Activated T-helper 9 cell treated with anti-CD3 and anti-CD28 coated beads, Interleukin-2, amount 50 U/mL, for 16 hours (primary cell): Measurements from ENCODE around the gene NME7.
"Not testable (repeated sequence)": the region's sequence is repeated elsewhere in the genome, so short reads cannot be mapped to it uniquely, and the experiment has no call there.

Source experiments
- DNase-seq: peaks from one replicate; pipeline ENCODE4 v3.0.0-alpha.2; 2020; ENCODE audit warnings: low read depth

The NME7 gene, protein sequence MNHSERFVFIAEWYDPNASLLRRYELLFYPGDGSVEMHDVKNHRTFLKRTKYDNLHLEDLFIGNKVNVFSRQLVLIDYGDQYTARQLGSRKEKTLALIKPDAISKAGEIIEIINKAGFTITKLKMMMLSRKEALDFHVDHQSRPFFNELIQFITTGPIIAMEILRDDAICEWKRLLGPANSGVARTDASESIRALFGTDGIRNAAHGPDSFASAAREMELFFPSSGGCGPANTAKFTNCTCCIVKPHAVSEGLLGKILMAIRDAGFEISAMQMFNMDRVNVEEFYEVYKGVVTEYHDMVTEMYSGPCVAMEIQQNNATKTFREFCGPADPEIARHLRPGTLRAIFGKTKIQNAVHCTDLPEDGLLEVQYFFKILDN

DNA sequence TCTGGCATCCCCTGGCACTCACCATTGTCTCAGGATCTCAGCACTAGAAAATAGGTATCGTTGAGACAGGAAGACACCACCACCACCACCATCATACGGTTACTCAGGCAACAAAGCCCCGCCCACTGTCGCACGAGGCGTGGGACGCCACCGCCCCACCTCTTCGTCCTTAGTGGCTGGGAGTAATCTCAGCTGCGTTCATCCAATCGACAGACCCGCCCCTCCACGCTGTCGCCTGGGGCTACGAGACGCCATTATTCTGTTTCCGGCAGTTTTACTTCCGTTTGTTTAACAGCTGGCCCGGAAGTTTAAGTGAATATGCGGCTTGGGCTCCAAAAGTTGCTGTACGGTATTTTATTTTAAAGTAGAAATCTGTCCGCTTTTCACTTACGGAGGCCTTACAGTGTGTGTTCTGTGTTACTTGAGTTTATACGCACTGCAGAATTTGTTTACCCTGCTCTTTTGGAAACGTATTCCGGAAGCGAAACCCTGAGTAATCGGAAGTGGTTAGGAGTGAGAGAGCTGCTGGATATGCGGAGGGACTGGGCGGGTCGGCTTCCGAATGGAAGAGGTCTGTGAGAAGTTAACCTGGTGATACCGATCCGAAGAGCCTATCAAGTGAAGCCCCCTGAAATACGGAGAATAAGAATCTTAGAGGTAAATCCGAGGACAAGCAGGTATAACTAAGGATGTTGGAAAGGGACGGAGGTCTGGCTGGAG lies at the start of gene NME7, which contains the start of gene BLZF1:
Gene NME7, minus strand, starts transcription at position 112 of the 720 bp plus-strand sequence. Its CDS starts 87 bp downstream, at position 25.
Gene BLZF1, plus strand, starts transcription at position 510 of the 720 bp plus-strand sequence. CDS start 1,328 bp downstream, outside the sequence.
- DNase-seq: peak; percentile 98

DNA sequence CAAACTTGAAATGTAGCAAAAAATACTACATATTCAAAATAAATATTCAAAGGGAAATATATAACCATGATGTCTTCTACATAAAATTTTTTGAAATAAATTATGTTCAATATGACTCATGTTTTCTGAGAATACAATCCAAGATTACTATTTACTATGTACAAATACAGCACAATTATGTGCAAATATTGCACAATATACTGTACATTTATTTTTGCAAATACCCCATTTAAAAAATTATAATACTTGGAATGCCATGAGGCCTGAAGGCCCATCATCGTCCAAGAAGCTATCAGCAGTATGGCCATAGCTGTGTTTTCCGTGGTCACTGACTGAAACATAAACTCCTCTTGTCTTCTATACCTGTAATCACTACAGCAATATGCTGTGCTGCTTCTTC lies 47.4 kb upstream of the NME7 start:
- no peak for DNase-seq

DNA sequence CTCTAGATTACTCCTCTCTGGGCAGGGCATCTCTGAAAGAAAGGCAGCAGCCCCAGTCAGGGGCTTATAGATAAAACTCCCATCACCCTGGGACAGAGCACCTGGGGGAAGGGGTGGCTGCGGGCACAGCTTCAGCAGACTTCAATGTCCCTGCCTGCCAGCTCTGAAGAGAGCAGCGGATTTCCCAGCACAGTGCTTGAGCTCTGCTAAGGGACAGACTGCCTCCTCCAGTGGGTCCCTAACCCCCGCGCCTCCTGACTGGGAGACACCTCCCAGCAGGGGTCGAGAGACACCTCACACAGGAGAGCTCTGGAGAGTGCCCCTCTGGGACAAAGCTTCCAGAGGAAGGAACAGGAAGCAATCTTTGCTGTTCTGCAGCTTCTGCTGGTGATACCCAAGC lies 40.7 kb upstream of the NME7 start:
- DNase-seq: not testable (repeated sequence)

DNA sequence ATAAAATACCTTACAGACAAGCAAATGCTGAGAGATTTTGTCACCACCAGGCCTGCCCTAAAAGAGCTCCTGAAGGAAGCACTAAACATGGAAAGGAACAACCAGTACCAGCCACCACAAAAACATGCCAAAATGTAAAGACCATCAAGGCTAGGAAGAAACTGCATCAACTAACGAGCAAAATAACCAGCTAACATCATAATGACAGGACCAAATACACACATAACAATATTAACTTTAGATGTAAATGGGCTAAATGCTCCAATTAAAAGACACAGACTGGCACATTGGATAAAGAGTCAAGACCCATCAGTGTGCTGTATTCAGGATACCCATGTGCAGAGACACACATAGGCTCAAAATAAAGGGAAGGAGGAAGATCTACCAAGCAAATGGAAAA lies 35.0 kb upstream of the NME7 start:
- DNase-seq: not testable (repeated sequence)

DNA sequence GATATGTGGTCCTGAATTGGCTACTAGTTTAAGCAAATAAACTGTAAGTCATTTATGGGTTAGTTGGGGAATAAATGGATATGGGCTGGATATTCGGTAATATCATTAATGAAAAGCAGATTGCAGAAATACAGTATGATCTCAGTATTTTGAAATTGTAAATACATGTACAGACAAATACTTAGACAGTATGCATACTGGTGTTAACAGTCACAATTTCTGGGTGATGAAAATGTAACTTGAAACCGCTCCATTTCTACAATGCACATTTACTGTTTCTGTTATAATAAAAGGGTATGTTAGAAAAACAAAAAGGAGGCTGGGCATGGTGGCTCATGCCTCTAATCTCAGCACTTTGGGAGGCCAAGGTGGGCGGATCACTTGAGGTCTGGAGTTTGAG lies 28.4 kb upstream of the NME7 start:
- no peak for DNase-seq

DNA sequence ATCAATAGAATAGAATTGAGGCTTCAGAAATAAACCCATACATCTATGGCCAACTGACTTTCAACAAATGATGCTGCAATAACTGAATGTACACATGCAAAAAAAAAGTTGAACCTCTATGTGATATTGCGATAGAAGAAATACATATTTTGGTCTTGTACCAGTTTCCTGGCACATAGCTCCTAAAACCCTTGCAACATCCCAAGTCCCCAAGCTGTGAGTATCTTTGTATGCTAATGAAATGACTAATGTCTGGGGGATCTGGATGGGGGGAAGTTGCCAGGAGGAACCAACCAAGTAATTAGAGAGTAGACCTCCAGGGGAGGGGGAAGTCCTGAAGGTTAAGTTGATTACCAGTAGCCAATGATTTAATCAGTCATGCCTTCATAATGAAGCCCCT lies 24.8 kb upstream of the NME7 start:
- no peak for DNase-seq

DNA sequence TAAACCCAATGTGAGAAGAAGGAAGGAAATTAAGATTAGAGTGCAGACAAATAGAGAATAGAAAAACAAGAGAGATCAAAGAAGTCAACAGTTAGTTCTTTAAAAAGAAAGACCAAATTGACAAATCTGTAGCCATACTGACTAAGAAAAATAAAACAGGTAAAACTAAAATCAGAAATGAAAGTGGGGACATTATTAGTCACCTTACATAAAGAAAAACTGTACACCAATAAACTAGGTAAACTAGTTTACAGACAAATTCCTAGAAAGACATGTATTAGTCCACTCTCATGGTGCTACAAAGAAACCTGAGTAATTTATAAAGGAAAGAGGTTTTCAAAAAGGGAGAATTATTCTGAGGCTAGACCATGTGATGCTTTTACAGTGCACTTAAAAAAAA lies 22.7 kb upstream of the NME7 start:
- DNase-seq: no peak

DNA sequence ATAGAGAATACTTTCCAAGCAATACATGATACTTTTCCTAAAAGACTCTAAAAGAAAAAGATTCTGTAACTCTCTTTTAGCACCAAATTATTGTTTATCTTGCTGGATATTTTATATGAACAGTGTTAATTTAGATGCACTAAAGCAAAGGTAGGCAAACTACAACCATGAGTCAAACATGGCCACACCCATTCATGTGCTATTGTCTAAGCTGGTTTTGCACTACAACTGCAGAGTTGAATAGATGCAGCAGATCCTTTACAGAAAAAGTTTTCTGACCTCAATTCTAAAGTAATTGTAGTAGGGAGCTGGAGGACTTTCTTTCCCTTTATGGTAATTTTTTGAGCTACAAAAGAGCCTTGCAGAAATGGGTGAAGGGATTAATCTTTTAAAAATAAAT lies 19.8 kb upstream of the NME7 start:
- DNase-seq: no peak

DNA sequence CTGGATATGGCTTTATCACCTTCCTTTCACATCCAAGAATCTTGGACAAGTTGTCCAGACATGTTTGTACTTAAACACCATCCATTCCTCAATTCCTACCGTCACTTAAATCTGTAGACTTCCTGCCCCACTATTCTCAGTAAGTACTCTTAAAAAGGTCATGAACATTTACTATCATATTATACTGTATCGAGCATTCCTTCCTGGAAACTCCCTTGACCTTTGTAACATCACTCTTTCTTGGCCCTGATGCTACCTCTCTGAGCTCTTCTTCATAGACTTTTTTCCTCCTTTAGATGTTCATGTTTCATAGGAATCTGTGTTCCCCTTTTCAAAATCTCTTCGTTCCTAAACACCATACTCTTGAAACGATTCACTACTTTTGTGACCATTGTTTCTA lies 15.9 kb upstream of the NME7 start:
- no peak for DNase-seq

DNA sequence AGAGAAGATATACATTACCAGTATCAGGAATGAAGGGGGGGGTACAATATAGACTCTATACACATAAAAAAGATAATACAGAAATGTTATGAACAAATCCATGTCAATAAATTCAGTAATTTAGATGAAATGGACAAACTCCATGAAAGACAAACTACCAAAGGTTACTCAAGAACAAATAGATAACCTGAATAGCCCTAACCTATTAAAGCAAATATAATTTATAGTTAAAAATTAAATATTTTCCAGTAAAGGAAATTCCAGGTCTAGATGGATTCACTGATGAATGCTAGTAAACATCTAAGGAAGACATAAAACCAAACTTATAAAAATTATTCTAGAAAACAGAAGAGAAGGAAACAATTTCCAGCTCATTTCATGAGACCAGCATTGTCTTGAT lies 13.6 kb upstream of the NME7 start:
- DNase-seq: no peak

DNA sequence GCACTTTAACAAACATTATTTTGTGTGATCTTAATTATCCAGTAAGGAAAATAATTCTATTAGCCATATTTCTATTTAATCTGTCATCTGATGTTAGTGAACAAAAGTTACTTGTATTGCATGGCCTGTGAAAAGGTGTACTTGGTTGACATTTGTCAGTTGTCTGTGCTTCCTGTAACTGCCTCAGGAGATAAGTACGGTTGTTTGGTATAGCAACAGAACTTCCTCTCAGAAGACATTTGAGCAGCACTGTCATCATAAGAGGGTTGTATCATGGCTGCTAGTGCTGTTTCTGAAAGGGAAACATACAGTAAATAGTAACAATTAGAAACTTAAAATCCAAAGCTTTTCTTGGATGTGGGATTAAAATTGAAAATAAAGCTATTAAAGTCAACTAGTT lies 3.8 kb upstream of the NME7 start:
- DNase-seq: no peak

DNA sequence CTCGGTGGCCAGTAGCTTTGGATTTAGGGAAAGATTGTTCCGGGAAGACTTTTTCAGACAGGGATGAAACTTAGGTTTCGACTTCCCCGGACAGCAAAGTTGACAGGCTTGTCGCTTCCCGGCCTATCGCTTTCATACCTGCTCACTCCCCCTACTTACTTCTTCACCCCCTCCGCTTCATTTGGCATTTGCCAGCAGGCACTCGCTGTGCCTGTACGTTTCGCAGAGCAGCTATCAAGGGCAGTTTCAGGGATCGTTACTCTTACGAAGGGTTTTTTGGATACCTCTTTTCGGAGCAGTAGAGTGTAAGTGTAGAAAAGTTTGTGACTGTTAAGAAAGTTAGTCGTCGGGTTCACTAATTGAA lies 791 bp upstream of the NME7 start:
- DNase-seq: peak; percentile 6

DNA sequence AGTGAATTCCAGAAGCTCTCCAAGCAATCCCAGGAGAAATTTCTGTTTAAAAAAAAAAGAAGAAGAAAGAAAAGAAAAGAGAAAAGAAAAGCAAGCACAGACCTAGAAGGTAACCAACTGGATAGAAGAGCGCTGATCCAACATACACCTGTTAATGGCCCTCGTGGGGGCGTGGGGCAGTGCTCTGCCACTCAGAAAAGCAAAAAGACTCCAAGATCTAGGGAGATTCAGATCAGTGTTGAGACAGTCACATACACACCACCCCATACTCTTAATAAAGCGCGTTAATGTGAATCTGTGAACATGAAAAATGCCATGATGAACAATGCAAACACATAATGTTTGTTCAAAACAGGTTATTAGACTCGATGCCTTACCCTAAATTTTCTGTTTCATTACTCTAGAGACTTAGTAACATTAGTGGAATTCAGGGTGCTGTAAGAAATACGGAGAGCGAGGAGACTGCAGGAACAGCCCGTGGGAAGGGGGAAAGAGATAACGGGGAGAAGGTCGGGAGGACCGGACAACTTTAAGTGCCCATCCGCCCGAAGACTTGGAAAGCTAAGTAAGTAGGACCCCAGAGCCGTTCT lies 406 bp downstream of the NME7 start:
- no peak for DNase-seq

DNA sequence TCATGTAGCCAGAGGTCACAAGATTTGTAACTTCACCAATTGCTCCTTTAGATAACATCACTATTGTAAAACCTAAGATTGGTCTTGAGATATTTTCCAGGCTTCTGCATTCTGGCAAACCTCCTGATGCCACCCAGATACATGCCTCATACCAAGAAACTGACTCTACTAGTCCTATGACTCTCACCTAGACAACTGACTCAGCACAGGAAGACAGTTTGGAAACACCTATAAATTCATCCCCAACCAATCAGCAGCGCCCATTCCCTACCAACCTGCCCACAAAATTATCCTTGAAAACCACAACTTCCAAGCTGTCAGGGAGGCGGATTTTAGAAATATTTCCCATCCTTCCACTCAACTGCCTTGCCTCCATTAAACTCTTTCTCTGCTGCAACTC lies 2.6 kb downstream of the NME7 start:
- no peak for DNase-seq

DNA sequence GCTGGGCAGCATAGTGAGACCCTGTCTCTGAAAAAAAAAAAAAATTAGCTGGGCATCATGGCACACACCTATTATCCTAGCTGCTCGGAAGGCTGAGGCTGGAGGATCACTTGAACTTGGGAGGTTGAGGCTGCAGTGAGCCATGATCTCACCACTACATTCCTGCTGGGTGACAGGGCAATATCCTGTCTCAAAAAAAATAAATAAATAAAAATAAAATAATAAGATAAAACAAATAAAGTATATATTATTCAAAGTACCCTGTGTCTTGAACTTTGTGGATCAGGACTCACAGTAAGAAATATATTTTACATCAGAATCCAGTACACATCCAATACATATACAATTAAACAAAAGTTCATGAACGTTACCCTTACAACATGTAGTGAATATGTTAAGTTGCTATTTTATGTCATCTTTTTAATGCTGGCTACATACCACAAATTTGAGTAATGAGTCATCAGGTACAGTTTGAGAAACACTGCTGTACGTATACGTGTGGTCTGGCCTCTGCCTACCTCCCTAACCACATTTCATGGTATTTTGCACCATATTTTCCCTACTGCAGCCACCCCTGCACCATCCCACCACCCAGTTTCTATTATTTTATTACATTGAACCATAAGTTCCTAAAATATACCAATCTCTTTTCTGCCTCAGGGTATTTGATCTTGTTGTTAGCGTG lies 4.4 kb downstream of the NME7 start:
- no peak for DNase-seq

DNA sequence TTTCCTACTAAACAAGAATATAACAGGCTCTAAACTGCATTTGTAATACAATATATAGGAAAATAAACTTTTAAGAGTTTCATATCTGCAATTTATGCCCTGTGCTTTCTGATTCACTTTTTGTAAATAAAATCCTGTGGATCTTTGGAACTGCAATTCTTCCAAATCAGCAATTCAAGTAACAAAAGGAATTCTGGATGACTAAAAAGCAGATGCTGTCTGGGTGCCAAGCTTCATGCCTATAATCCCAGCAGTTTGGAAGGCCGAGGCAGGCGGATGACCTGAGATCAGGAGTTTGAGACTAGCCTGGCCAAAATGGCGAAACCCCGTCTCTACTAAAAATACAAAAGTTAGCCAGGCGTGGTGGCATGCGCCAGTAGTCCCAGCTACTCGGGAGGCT lies 6.3 kb downstream of the NME7 start:
- DNase-seq: no peak

DNA sequence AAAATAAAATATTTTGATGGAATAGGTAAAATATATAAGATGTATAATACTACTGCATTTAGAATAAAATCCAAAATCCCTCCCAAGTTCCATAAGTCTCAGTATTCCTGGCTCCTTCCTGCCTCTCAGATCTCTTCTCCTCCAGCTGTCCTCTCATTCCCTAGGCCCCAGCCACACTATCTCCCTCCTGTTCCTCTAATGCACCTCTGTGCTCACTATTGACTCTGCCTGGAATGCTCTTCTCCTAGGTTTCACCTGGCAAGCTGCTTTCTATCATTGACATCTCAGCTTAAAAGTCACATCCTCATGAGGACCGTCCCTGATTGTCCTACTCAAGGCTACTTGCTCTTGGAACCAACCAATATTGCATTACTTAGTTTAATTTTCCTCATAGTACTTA lies 7.2 kb downstream of the NME7 start:
- DNase-seq: no peak

DNA sequence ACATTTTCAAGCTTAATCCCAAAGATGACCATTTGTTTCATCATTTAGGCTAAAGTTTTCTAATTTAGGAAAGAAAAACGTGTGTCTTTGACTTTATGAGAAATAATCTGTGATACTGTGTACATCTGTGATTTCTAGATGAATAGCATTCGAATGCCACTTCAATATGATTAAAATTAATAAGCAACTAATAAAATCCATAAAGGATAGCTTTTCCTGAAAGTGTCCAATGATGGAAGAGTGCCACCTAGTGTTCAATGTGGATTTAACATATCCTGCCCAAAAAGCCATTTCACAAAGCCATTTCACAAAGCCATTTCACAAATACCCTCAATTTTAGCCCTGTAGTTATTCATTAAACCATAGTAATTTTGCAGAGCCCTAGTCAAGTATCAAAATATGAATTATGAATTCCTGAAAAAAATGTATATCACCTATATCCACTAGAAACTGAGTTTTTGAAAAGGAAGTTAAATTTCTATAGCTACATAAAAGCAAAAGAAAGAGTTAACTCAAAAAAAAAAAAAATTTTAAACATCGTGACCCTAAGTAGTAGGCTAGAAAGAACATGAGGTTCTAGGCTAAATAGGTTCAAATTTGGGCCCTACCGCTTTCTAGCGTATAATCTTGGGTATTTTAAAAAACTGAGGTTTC lies 19.1 kb downstream of the NME7 start:
- no peak for DNase-seq

DNA sequence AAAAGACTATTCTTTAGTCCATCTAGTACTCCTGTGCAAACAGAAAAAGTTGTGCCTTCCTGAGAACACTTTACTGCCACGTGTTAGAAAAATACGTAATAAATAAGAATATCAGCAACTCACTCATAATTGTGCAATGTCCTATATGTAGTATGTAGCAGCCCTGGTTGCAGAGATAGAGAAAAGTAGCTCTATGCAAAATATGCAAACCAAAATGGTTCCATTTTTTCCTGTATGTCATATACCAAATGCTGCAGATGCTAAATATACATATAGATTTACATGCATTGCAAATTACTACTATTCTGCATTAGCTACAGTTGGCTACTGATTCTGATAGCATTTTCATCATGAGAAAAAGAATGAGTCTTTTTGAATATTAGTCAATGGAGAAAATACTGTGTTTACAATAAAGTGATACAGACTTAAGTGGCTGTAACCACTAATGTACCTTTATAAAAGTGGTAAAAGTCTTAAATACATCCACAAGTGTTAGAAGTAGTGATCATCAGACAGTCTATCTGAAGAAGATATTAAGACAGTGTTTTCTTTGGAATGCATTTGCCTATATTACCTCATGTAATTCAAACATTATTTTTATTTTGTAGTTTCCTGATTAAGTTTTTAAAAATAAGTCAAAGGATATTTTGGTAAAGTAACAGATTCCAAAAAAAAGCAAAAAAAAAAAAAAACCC lies 19.8 kb downstream of the NME7 start:
- no peak for DNase-seq

DNA sequence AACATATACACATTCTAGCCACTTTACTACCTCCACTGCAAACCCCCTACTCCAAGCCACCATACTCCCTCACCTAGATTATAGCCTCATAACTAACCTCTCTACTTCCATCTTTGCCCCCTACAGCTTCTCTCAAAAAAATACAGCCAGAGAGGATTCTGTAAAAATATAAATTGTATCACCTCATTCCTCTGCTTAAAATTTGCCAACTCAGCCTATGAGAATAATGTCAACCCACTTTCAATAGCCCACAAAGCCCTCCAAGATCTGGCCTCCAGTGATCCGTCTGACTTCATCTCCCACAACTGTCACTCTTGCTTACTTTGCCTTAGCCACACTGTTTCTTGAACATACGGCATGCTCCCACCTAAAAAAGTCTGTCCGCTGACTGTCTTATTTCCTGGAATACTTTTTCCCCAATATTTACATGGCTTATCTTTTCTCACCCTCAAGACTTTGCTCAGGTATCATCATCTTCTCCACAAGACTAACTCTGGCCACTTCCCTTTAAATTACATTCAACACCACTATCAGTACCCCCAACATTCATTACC lies 21.5 kb downstream of the NME7 start:
- DNase-seq: no peak

DNA sequence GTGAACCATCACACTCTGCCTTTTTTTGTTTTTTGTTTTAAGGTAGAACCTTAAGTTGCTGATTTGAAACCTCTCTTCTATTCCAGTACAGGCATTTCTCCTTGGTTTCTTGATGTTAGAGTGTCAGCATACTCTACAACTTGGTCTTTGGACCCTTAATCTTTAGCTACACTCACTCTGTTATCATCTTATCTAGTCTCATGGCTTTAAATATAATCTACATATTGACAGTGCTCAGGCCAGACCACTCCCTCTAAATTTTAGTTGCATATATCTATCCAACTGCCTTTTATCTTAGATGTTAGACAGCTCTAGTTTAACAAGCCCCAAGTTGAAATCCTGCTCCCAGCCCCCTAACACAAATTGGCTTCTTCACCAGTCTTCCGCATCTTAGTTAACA lies 22.1 kb downstream of the NME7 start:
- no peak for DNase-seq
